ENCODE data around the gene KLK5.
"Not testable (repeated sequence)": the region's sequence is repeated elsewhere in the genome, so short reads cannot be mapped to it uniquely, and the experiment has no call there.

- not testable (repeated sequence) for TF ChIP-seq CTCF (conservative IDR thresholded peaks at IDR 0.05; ENCODE audit: low read length); EZH2phosphoT487 (IDR thresholded peaks at IDR 0.05; ENCODE audit: borderline replicate concordance, low read depth, low read length)
Observed at GRCh38 chr19:50896089-50896590, 56.7 kb downstream of the KLK5 start.
